HCT116 (cell line): ENCODE measurements around the gene RIT2. TPM values are rescaled to one million over a fixed set of nuclear protein-coding genes. Genes with fewer than 3 reads are reported as not detected.

Experiments used
- ATAC-seq: fragments of 200-7000 bp; cut with Tn5 transposase; 2 replicates; pipeline ENCODE4 v1.9.1; 2020; ENCODE audit warnings: mild to moderate bottlenecking, moderate library complexity
- BruUV-seq: library from RNA; stranded (reverse); fragments of 400-500 nt; replicated peaks from 2 replicates; lab custom pipeline; 2021; lab: Mats Ljungman, UMichigan
- CTCF ChIA-PET: fragments of 300-600 bp; sonication (Branson Sonifier 250); formaldehyde crosslinking; loops from one replicate; lab custom pipeline; 2021; ENCODE audit warnings: antibody characterized with exemption; lab: Charles Lee
- POLR2A ChIA-PET: fragments of 300-600, 350-600 bp; sonication (Branson Sonifier 250); formaldehyde crosslinking; loops from one replicate; lab custom pipeline; 2021; ENCODE audit warnings: antibody characterized with exemption; lab: Charles Lee
- RAD21 ChIA-PET, 2 experiments: fragments of 300-600 bp; sonication (Branson Sonifier 250); formaldehyde crosslinking; loops; one replicate each; lab custom pipeline; 2023; ENCODE audit warnings: low total read pairs in 2 of 2; ENCODE audit not compliant: uncharacterized antibody in 2 of 2, unreplicated experiment in 2 of 2, low non-redundant PET in 1 of 2; lab: Charles Lee
- DNase-seq: peaks from one replicate; pipeline ENCODE4 v3.0.0-alpha.2; 2010; ENCODE audit warnings: low read depth, low spot score
- H2AFZ ChIP-seq: fragments of 200-600 bp; shearing (Covaris generic), sonication (generic); 2 replicates; pipeline ENCODE4 v1.6.1; 2017; ENCODE audit warnings: low read depth, mixed run types, mixed read lengths, antibody characterized with exemption, low read length; ENCODE audit not compliant: poor library complexity, severe bottlenecking
- H3K27ac ChIP-seq: 2 replicates; pipeline ENCODE4 v1.5.1; 2012; ENCODE audit warnings: low read depth, low read length
- H3K27me3 ChIP-seq: fragments of 200-600 bp; sonication (generic); 2 replicates; pipeline ENCODE4 v1.6.1; 2016; ENCODE audit warnings: mixed run types, low read length, mixed read lengths; ENCODE audit not compliant: insufficient read depth
- H3K36me3 ChIP-seq, 2 experiments: fragments of 200-500 bp in 1 of 2; fragments of 200-600 bp in 1 of 2; sonication (Bioruptor generic) in 1 of 2; sonication (generic) in 1 of 2; 2 replicates each; pipeline versions ENCODE4 v1.5.1 to v1.6.1; 2014 to 2016; ENCODE audit warnings: low read length in 2 of 2, inconsistent platforms in 1 of 2, mixed read lengths in 1 of 2, mixed run types in 1 of 2; ENCODE audit not compliant: insufficient read depth in 2 of 2, control insufficient read depth in 1 of 2
- H3K4me1 ChIP-seq, 2 experiments: fragments of 200-600 bp in 1 of 2; sonication (generic) in 1 of 2; 2 replicates each; pipeline versions ENCODE4 v1.5.1 to v1.6.1; 2012 to 2017; ENCODE audit warnings: low read length in 2 of 2, inconsistent platforms in 1 of 2, mild to moderate bottlenecking in 1 of 2, mixed read lengths in 1 of 2, mixed run types in 1 of 2, moderate library complexity in 1 of 2; ENCODE audit not compliant: insufficient read depth in 2 of 2, control insufficient read depth in 1 of 2
- H3K4me2 ChIP-seq: fragments of 200-600 bp; sonication (generic); 2 replicates; pipeline ENCODE4 v1.6.1; 2017; ENCODE audit warnings: mixed run types, low read length, mixed read lengths
- H3K4me3 ChIP-seq, 2 experiments: fragments of 200-600 bp in 1 of 2; sonication (generic) in 1 of 2; replicated peaks in 1 of 2; 2 replicates each; pipeline ENCODE4 v1.5.1; 2011 to 2016; ENCODE audit warnings: low read length in 2 of 2, control low read depth in 1 of 2, low read depth in 1 of 2, mild to moderate bottlenecking in 1 of 2, mixed read lengths in 1 of 2, mixed run types in 1 of 2
- H3K79me2 ChIP-seq: fragments of 200-600 bp; sonication (generic); 2 replicates; pipeline ENCODE4 v1.6.1; 2017; ENCODE audit warnings: mild to moderate bottlenecking, mixed run types, low read length, moderate library complexity, mixed read lengths; ENCODE audit not compliant: insufficient read depth
- H3K9ac ChIP-seq: fragments of 200-600 bp; sonication (generic); 2 replicates; pipeline ENCODE4 v1.6.1; 2016; ENCODE audit warnings: low read length, mixed read lengths
- H3K9me2 ChIP-seq: fragments of 200-600 bp; sonication (generic), shearing (Covaris generic); 2 replicates; pipeline ENCODE4 v1.6.1; 2017; ENCODE audit warnings: mixed run types, mild to moderate bottlenecking, moderate library complexity; ENCODE audit not compliant: insufficient read depth
- H3K9me3 ChIP-seq, 2 experiments: fragments of 200-500 bp in 1 of 2; fragments of 200-600 bp in 1 of 2; sonication (Bioruptor generic) in 1 of 2; sonication (generic) in 1 of 2; 2 replicates each; pipeline ENCODE4 v1.6.1; 2014 to 2017; ENCODE audit warnings: low read length in 2 of 2, mixed read lengths in 2 of 2, inconsistent platforms in 1 of 2, low read depth in 1 of 2, mild to moderate bottlenecking in 1 of 2, mixed run types in 1 of 2, moderate library complexity in 1 of 2; ENCODE audit not compliant: control insufficient read depth in 1 of 2, insufficient read depth in 1 of 2
- H4K20me1 ChIP-seq: fragments of 200-600 bp; sonication (generic), shearing (Covaris generic); 2 replicates; pipeline ENCODE4 v1.6.1; 2017; ENCODE audit warnings: mixed run types, mild to moderate bottlenecking, moderate library complexity; ENCODE audit not compliant: insufficient read depth
- CEBPB ChIP-seq: IDR thresholded peaks from 2 replicates; pipeline ENCODE4 v1.6.1; 2012; ENCODE audit warnings: low read depth
- CTCF ChIP-seq, 3 experiments: fragments of 200-600 bp in 1 of 3; sonication (generic) in 1 of 3; IDR thresholded peaks in 2 of 3; conservative IDR thresholded peaks in 1 of 3; 2 replicates each; pipeline ENCODE4 v1.5.1; 2012 to 2017; ENCODE audit warnings: low read depth in 2 of 3, low read length in 2 of 3, antibody characterized with exemption in 1 of 3, borderline replicate concordance in 1 of 3, control low read depth in 1 of 3, mild to moderate bottlenecking in 1 of 3, mixed read lengths in 1 of 3, mixed run types in 1 of 3, moderate library complexity in 1 of 3; ENCODE audit not compliant: insufficient read depth in 1 of 3
- EGR1 ChIP-seq: IDR thresholded peaks from 2 replicates; pipeline ENCODE4 v1.6.1; 2012; ENCODE audit warnings: low read depth
- ELF1 ChIP-seq: IDR thresholded peaks from 2 replicates; pipeline ENCODE4 v1.6.1; 2012; ENCODE audit warnings: low read depth, borderline replicate concordance
- POLR2AphosphoS5 ChIP-seq: IDR thresholded peaks from 2 replicates; pipeline ENCODE4 v1.6.1; 2011; ENCODE audit warnings: mild to moderate bottlenecking, low read depth, low read length, moderate library complexity
- intact Hi-C: fragments of 100-400 bp; cut with micrococcal nuclease; formaldehyde crosslinking; loops from 2 replicates; pipeline ENCODE4 v1.10.0; 2022
- total RNA-seq: library from RNA; stranded (reverse); gene quantifications from one replicate; pipeline ENCODE4 v1.2.1, GENCODE V29; 2021; ENCODE audit not compliant: unreplicated experiment

The RIT2 gene
- total RNA-seq, 1 experiment from 2014 or later = not detected

- no peak for TF ChIP-seq CTCF (IDR thresholded peaks at IDR 0.05 in 2 of 3, conservative IDR thresholded peaks at IDR 0.05 in 1 of 3; ENCODE audit: borderline replicate concordance in 1 of 3, insufficient read depth in 1 of 3, low read depth in 2 of 3, low read length in 2 of 3)
- TF ChIP-seq POLR2AphosphoS5 = no peak
Measured at GRCh38 chr18:42891705-42892104, 223.8 kb downstream of the RIT2 start (continued).

- no peaks in the 10 kb centered on the region for H3K4me1 ChIP-seq
- no peak overlapping the region for H2AFZ ChIP-seq
- POLR2A ChIA-PET = no interaction called here
- H3K79me2 ChIP-seq = no peaks in the 10 kb centered on the region
- no peak overlapping the region for H3K4me2 ChIP-seq
- DNase-seq (no peak), ATAC-seq (no peak)
- H4K20me1 ChIP-seq = no peaks in the 10 kb centered on the region
- H3K27me3 ChIP-seq = no peaks in the 10 kb centered on the region
- RAD21 ChIA-PET = no interaction called here
- no peaks in the 10 kb centered on the region for H3K36me3 ChIP-seq
- no peak overlapping the region for H3K9ac ChIP-seq
- H3K9me2 ChIP-seq = no peaks in the 10 kb centered on the region
- no peak overlapping the region for H3K4me3 ChIP-seq
- H3K27ac ChIP-seq = no peak overlapping the region
- CTCF ChIA-PET = no interaction called here
- H3K9me3 ChIP-seq = peaks cover 5 to 25% of the 10 kb centered on the region in 2 experiments; a peak in 2 of 4 replicates
- TF ChIP-seq POLR2AphosphoS5 = no peak
- no peak for TF ChIP-seq EGR1
- intact Hi-C loops = no loop called here
- BruUV-seq = no TSS peak
Measured at GRCh38 chr18:42883169-42883568, 232.3 kb downstream of the RIT2 start.

GRCh38 chr18:42882122-42882521 is 233.4 kb downstream of the RIT2 start:
- Histone ChIP-seq H3K79me2 (no peaks in the 10 kb centered on the region), H3K27ac (no peak overlapping the region), H2AFZ (no peak overlapping the region), H3K9me2 (no peaks in the 10 kb centered on the region), H3K9me3 (peaks cover 5 to 20% of the 10 kb centered on the region in 2 experiments; a peak in 2 of 4 replicates), H3K4me3 (no peak overlapping the region), H3K27me3 (no peaks in the 10 kb centered on the region), H3K4me1 (no peaks in the 10 kb centered on the region), H3K36me3 (no peaks in the 10 kb centered on the region), H3K4me2 (no peak overlapping the region)
- no peak for ATAC-seq
- POLR2A ChIA-PET = no interaction called here
- CTCF ChIA-PET = no interaction called here
- DNase-seq = no peak
- intact Hi-C loops = no loop called here
- TF ChIP-seq ELF1 = no peak
- TF ChIP-seq CEBPB = no peak
- TF ChIP-seq, all 23 proteins: peak for 0
- RAD21 ChIA-PET = no interaction called here
- BruUV-seq = no TSS peak
- Histone ChIP-seq H3K9ac (no peak overlapping the region), H4K20me1 (no peaks in the 10 kb centered on the region)
